Endothelial cell of umbilical vein (primary cell): ENCODE measurements around the gene PLA2G5.
"Not testable (repeated sequence)": the region's sequence is repeated elsewhere in the genome, so short reads cannot be mapped to it uniquely, and the experiment has no call there.

Experiments
- EZH2 ChIP-seq: IDR thresholded peaks from 2 replicates; pipeline ENCODE4 v1.6.1; 2012; ENCODE audit warnings: borderline replicate concordance, low read depth, mild to moderate bottlenecking, moderate library complexity, low read length, inconsistent platforms; ENCODE audit not compliant: severe bottlenecking
- FOS ChIP-seq: IDR thresholded peaks from 2 replicates; pipeline ENCODE4 v1.6.1; 2011; ENCODE audit warnings: mild to moderate bottlenecking, low read length, moderate library complexity, borderline replicate concordance; ENCODE audit not compliant: insufficient read depth
- GATA2 ChIP-seq: IDR thresholded peaks from 2 replicates; pipeline ENCODE4 v1.7.0; 2011; ENCODE audit warnings: low read depth, mild to moderate bottlenecking, moderate library complexity, mixed read lengths, low read length; ENCODE audit not compliant: insufficient read length, insufficient read depth
- JUN ChIP-seq: IDR thresholded peaks from 2 replicates; pipeline ENCODE4 v1.6.1; 2011; ENCODE audit warnings: borderline replicate concordance, low read depth; ENCODE audit not compliant: insufficient read length, insufficient read depth
- MYC ChIP-seq: IDR thresholded peaks from one replicate; pipeline ENCODE4 v1.6.1; 2011; ENCODE audit warnings: mild to moderate bottlenecking, low read depth, low read length
- POLR2A ChIP-seq: IDR thresholded peaks from 2 replicates; pipeline ENCODE4 v1.6.1; 2012; ENCODE audit warnings: low read depth, mild to moderate bottlenecking, control low read depth, low read length
- POLR2AphosphoS5 ChIP-seq: IDR thresholded peaks from 2 replicates; pipeline ENCODE4 v1.6.1; 2012; ENCODE audit warnings: low read depth, mild to moderate bottlenecking, control low read depth, low read length, moderate library complexity; ENCODE audit not compliant: insufficient read depth
- TF ChIP-seq, protein P1 (sequence below), 2 donors: IDR thresholded peaks; 1 replicate in 1 of 2; 2 replicates in 1 of 2; pipeline ENCODE4 v1.5.1; 2011; ENCODE audit warnings: low read length in 2 of 2, mild to moderate bottlenecking in 2 of 2, moderate library complexity in 2 of 2, control low read depth in 1 of 2, inconsistent platforms in 1 of 2, low read depth in 1 of 2; ENCODE audit not compliant: insufficient read depth in 1 of 2; ENCODE audit errors: extremely low read depth in 1 of 2

- not testable (repeated sequence) for TF ChIP-seq EZH2, POLR2A, POLR2AphosphoS5, JUN, GATA2, MYC, FOS
- TF ChIP-seq, protein P1, sequence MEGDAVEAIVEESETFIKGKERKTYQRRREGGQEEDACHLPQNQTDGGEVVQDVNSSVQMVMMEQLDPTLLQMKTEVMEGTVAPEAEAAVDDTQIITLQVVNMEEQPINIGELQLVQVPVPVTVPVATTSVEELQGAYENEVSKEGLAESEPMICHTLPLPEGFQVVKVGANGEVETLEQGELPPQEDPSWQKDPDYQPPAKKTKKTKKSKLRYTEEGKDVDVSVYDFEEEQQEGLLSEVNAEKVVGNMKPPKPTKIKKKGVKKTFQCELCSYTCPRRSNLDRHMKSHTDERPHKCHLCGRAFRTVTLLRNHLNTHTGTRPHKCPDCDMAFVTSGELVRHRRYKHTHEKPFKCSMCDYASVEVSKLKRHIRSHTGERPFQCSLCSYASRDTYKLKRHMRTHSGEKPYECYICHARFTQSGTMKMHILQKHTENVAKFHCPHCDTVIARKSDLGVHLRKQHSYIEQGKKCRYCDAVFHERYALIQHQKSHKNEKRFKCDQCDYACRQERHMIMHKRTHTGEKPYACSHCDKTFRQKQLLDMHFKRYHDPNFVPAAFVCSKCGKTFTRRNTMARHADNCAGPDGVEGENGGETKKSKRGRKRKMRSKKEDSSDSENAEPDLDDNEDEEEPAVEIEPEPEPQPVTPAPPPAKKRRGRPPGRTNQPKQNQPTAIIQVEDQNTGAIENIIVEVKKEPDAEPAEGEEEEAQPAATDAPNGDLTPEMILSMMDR (IDR thresholded peaks at IDR 0.05; ENCODE audit: extremely low read depth in 1 of 2, insufficient read depth in 1 of 2, low read depth in 1 of 2, low read length in 2 of 2) = not testable (repeated sequence)
Measured at GRCh38 chr1:20030436-20031151, 39.4 kb upstream of the PLA2G5 start.
